Smooth muscle cell of the brain vasculature (primary cell): Measurements from ENCODE around the gene SPRTN.

ENCODE experiments used
- DNase-seq: peaks from one replicate; pipeline ENCODE4 v3.0.0-alpha.2; 2012; ENCODE audit warnings: low read depth, low spot score

The SPRTN gene

GRCh38 chr1:231338270-231339128 lies at the start of gene SPRTN:
SPRTN (plus strand) TSS chr1:231338293; CDS start chr1:231338384, 91 bp downstream.
- no peak for DNase-seq

- no peak for DNase-seq
These were observed 42.2 kb upstream of the SPRTN start for GRCh38 chr1:231295938-231296337.

- no peak for DNase-seq
These were observed 36.1 kb upstream of the SPRTN start for GRCh38 chr1:231301990-231302389.

GRCh38 chr1:231310391-231310934 lies 27.6 kb upstream of the SPRTN start:
- no peak for DNase-seq

GRCh38 chr1:231311720-231312431 lies 26.2 kb upstream of the SPRTN start:
- DNase-seq = no peak

- DNase-seq = no peak
These were observed 25.7 kb upstream of the SPRTN start for GRCh38 chr1:231312432-231312788.

GRCh38 chr1:231313661-231314060 lies 24.4 kb upstream of the SPRTN start:
- DNase-seq = no peak

- DNase-seq = no peak
These were observed 22.2 kb upstream of the SPRTN start for GRCh38 chr1:231315887-231316286.

GRCh38 chr1:231317306-231318014 lies 20.6 kb upstream of the SPRTN start:
- no peak for DNase-seq

GRCh38 chr1:231318015-231318355 lies 20.1 kb upstream of the SPRTN start:
- no peak for DNase-seq

- DNase-seq = no peak
These were observed 19.5 kb upstream of the SPRTN start for GRCh38 chr1:231318568-231318967.

GRCh38 chr1:231319080-231319479 lies 19.0 kb upstream of the SPRTN start:
- DNase-seq = no peak

- DNase-seq = no peak
These were observed 15.1 kb upstream of the SPRTN start for GRCh38 chr1:231322880-231323530.

GRCh38 chr1:231324660-231325059 lies 13.4 kb upstream of the SPRTN start:
- no peak for DNase-seq

- no peak for DNase-seq
These were observed 11.8 kb upstream of the SPRTN start for GRCh38 chr1:231326248-231326647.

- DNase-seq = no peak
These were observed 10.5 kb upstream of the SPRTN start for GRCh38 chr1:231327617-231328016.

- DNase-seq = no peak
These were observed 8.6 kb upstream of the SPRTN start for GRCh38 chr1:231329483-231329882.

- DNase-seq = no peak
These were observed 5.3 kb upstream of the SPRTN start for GRCh38 chr1:231332761-231333160.

GRCh38 chr1:231334079-231334666 lies 3.9 kb upstream of the SPRTN start:
- DNase-seq = no peak

GRCh38 chr1:231334952-231335351 lies 3.1 kb upstream of the SPRTN start:
- no peak for DNase-seq
